GM12874 (cell line): Measurements from ENCODE around the gene PAFAH1B2.

Source experiments
- TF ChIP-seq, protein P1 (sequence below): IDR thresholded peaks from 2 replicates; pipeline ENCODE4 v1.5.1; 2011; ENCODE audit warnings: low read depth, mild to moderate bottlenecking, control low read depth, low read length, moderate library complexity; ENCODE audit not compliant: insufficient read depth

The PAFAH1B2 gene

DNA sequence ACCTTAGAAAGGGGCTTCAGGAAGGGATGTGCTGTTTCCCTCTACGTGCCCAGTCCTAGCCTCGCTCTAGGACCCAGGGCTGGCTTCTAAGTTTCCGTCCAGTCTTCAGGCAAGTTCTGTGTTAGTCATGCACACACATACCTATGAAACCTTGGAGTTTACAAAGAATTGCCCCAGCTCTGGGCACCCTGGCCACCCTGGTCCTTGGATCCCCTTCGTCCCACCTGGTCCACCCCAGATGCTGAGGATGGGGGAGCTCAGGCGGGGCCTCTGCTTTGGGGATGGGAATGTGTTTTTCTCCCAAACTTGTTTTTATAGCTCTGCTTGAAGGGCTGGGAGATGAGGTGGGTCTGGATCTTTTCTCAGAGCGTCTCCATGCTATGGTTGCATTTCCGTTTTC is 52.9 kb downstream of the PAFAH1B2 start:
- TF ChIP-seq, protein P1, sequence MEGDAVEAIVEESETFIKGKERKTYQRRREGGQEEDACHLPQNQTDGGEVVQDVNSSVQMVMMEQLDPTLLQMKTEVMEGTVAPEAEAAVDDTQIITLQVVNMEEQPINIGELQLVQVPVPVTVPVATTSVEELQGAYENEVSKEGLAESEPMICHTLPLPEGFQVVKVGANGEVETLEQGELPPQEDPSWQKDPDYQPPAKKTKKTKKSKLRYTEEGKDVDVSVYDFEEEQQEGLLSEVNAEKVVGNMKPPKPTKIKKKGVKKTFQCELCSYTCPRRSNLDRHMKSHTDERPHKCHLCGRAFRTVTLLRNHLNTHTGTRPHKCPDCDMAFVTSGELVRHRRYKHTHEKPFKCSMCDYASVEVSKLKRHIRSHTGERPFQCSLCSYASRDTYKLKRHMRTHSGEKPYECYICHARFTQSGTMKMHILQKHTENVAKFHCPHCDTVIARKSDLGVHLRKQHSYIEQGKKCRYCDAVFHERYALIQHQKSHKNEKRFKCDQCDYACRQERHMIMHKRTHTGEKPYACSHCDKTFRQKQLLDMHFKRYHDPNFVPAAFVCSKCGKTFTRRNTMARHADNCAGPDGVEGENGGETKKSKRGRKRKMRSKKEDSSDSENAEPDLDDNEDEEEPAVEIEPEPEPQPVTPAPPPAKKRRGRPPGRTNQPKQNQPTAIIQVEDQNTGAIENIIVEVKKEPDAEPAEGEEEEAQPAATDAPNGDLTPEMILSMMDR, result no peak

DNA sequence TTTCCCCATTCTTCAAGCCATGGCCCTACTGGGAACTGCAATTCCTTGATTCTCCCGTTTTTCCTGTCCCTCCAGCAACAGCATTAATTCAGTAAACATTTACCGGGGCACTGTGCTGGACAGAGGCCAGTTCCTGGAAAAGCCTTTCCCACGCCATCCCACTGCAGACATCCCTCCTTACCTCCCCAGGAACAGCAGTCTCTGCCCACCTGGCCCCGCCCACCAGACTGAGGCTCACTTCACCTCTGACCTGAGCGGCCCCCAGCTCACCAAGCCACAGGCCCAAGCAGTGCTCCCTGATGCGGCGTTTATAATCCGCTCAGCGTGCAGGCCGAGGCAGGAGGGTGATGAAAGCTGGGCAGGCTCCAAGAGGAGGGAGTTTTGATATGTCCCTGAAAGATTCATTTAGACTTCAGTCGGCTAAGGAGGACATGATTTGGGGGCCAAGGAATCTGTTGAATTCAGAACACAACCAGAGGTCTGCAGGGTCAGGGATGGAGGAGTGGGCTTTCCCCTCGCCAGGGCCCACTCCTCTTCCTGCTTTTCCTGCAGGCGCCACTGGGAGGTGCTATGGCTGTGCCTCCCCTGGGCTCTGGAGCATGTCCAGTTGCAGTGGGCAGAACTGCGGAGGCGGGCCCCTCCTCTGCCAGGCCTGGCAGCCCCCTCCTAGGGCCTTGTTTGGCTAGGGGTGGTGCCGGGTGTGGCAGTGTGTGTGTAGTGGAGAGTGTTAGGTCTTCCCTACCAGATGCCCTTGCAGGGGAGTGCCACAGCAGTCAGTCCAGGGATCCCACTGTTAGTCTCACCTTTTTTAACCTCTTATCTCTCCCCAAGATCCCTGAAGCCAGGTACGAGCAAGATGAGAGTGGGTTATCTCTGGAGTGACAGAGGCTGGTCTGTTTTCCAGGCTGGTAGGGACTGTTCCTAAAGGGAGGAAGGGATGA is 53.7 kb downstream of the PAFAH1B2 start:
- TF ChIP-seq, protein P1, result peak; percentile 43

DNA sequence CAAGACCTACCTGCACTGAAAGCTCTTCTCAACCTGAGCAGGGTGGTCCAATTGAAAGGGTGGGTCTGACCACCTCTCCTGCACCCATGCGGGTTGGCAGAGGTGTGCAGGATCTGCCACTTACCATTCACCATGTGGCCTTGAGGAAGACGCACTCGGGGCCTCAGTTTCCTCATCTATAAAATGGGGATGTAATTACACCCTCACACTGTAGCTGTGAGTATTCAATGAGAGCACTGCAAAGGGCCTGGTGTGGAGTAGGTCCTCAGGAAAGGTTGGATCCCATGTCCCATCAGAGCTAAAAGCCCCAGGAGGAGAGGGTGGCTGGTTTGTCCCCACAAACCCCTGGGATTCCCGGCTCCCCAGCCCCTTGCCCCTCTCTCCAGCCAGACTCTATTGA is 54.5 kb downstream of the PAFAH1B2 start:
- TF ChIP-seq, protein P1, result no peak

DNA sequence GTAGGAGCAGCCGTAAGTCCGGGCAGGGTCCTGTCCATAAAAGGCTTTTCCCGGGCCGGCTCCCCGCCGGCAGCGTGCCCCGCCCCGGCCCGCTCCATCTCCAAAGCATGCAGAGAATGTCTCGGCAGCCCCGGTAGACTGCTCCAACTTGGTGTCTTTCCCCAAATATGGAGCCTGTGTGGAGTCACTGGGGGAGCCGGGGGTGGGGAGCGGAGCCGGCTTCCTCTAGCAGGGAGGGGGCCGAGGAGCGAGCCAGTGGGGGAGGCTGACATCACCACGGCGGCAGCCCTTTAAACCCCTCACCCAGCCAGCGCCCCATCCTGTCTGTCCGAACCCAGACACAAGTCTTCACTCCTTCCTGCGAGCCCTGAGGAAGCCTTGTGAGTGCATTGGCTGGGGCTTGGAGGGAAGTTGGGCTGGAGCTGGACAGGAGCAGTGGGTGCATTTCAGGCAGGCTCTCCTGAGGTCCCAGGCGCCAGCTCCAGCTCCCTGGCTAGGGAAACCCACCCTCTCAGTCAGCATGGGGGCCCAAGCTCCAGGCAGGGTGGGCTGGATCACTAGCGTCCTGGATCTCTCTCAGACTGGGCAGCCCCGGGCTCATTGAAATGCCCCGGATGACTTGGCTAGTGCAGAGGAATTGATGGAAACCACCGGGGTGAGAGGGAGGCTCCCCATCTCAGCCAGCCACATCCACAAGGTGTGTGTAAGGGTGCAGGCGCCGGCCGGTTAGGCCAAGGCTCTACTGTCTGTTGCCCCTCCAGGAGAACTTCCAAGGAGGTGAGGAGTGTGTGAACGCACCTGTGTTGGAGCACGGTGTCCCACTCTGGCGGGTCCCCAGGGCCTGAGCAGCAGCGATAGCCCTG is 55.2 kb downstream of the PAFAH1B2 start, which contains the start of gene TAGLN:
Gene TAGLN (plus strand): TSS at position 318 of the 863 bp plus-strand sequence. CDS start 3,644 bp downstream, outside the sequence.
- TF ChIP-seq, protein P1, result no peak

DNA sequence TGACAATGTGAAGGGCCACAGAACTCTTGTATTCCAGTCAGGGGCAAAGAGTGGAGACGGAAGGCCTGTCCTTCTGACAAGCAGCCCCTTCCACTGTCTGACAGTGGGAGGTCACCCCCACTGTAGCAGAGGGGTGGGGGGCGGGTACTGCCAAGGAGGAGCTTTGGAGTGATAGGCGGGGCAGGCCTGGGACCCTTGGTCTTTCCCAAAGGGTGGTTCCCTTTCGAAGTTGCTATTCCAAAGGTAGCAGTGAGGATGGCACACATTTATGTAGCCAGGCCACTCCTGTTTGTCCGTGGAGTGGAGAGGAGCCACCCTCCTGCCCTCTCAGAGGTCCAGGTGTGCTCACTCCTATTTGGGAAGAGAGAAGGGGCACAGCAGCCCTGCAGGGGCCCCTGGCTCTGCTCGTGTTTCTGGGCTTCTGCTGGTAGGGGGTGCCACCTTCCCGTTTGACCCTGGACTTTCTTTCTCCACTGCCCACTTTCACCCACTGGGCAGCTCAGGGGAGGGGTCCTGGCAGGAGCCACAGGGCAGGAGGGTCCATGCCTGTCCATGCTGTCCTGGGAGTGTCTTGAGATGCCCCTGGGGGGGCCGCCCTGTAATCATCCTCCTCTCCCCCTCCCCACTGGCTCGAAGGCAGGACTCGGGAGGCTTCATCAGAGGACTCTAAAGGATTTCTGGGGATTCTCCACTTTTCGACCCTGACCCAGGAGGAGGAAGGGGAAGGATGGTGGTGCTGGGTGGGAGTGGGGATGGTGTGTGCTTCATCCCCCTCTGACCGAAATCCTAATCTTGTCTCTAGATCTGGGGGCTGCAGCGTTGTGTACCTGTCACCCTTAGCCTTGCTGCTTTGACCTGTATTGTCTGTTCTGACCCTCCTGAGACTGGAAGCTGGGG is 56.1 kb downstream of the PAFAH1B2 start:
- TF ChIP-seq, protein P1, result no peak

DNA sequence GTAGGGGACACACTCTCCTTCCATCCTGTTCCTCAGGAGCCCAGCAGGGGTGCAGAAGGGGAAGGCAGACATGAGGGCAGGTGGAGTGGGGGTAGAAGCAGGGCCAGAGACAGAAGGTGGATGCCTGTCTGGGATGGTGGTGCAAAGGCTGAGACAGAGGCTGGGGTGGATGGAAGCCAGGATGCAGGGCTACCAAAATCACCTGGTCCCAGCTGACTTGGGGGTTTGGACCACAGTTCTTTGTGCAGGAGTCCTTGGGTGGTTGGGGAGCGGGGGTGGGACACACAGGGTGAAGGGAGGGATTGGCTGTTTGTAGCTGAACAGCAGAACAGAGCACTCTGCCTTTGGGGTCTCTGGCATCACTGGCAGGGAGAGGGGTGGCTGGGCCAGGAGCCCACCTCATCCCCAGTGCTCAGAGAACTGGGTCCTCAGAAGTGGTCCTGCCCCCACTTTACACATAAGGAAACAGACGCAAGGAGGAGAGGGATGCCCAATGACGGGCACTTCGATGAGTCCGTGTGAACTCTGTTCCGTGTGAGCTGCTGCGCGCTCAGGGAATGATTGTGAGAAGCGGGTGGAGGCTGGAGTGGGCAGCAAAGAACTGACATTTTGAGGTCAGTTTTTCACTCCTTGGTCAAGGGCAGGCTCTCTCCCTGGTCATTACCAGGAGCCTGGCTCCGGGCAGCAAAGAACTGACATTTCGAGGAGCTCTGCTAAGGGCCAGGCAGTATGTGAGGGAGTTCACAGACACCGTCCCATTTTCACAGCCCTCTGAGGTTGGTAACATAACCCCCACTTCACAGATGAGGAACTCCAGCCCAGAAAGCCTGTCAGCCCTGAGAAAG is 56.9 kb downstream of the PAFAH1B2 start:
- TF ChIP-seq, protein P1, result no peak
